Measurements from ENCODE around the gene KLHL3. TPM values are rescaled to one million over a fixed set of nuclear protein-coding genes. Genes with fewer than 3 reads are reported as not detected.
A peak's percentile ranks its signal among the peaks of the same experiment; 100 is the strongest.

Gene KLHL3
- total and polyA plus RNA-seq, 5 experiments from 2014 or later, result 2.7 to 37.2 (median 8.1) TPM

DNA sequence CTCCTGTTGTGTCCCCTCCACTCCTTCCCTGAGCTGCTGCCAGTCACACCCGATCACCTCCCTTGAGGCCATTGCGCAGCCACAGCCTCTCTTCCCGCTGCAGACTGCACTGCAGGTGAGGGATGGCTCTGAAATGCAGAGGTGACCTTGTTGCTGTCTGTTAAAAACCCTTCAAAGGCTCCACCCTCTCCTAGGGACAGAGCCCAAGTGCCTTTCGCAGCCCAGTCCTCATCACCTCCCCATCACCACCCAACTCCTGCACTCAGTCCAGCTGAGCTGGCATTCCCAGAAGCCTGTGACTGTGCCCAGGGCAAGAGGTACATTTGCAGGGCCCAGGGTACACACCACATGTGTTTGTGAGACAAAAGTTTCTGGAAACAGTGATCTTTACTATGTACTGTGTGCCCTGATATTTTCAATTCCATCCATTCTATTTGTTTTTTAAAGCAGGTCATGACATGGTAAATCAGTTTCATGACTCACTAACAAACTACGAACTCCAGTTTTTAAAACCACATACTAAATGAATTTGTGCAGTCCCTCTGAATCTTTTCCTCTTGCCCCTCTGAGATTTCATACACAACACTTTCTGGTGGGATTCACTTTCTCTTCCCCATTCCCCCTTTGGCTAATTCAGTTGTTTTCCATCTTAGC, 163.7 kb downstream of the KLHL3 start:
- Mint-ChIP-seq H3K4me1 (no peaks in the 10 kb centered on the region), H3K9me3 (no peaks in the 10 kb centered on the region), H3K36me3 (no peaks in the 10 kb centered on the region), H3K27ac (no peak overlapping the region), H3K4me3 (no peak overlapping the region), H3K27me3 (peaks cover 15 to 45% (median 33%) of the 10 kb centered on the region in 5 donors)
- ATAC-seq (no peak), DNase-seq (no peak)
- POLR2A ChIA-PET, result no interaction called here

DNA sequence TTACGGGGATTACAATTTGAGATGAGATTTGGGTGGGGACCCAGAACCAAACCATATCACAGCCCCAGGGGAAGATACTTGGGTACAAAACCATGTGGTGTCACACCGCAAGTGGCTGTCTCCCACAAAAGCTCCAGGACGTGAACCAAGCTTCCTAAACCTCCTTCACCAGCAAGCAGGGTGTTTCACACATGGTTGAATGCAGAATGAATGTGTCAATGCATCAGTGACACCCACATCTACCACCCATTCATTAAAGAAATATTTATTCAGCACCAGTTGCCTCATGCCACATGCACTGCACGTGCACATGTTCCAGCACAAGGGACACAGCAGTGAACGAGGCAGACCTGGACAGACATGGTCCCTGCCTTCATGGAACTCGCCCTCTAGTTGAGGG, 165.8 kb downstream of the KLHL3 start:
- Mint-ChIP-seq H3K27ac (no peak overlapping the region), H3K4me3 (no peak overlapping the region), H3K36me3 (no peaks in the 10 kb centered on the region), H3K4me1 (peaks cover 0 to 2% (median 0%) of the 10 kb centered on the region in 4 donors), H3K27me3 (peaks cover 23 to 62% (median 42%) of the 10 kb centered on the region in 5 donors), H3K9me3 (no peaks in the 10 kb centered on the region)
- DNase-seq, result no peak
- POLR2A ChIA-PET, result no interaction called here
- ATAC-seq, result no peak

Small RNAs within 50 kb of the gene (microRNA-seq; reads per million reads assigned to microRNA genes)
- 433 reads per million, percentile 79 among the genes with 10 or more reads in this experiment for gene MIR874 (ENCODE audit: borderline microRNAs expressed)

Other genes with a start within 250 kb of the KLHL3 start
- gene SPOCK1, start 236.8 kb downstream of the KLHL3 start, total RNA-seq, result not detected
- not detected for gene SPOCK1, start 236.8 kb downstream of the KLHL3 start, polyA plus RNA-seq
- 10 to 100 TPM; 34.0 to 34.6 TPM for gene HNRNPA0, start 18.3 kb upstream of the KLHL3 start, total RNA-seq
- gene HNRNPA0, start 18.3 kb upstream of the KLHL3 start, polyA plus RNA-seq, result 10 to 100 TPM; 16.1 to 17.9 (median 16.5) TPM
- not detected for gene MYOT, start 131.8 kb upstream of the KLHL3 start, total RNA-seq
- under 1 TPM in 1 of 3 donors, not detected in 2; 0.17 TPM for gene MYOT, start 131.8 kb upstream of the KLHL3 start, polyA plus RNA-seq
- gene PKD2L2, start 153.4 kb upstream of the KLHL3 start, total RNA-seq, result not detected
- under 1 TPM; 0.32 to 0.34 (median 0.34) TPM for gene PKD2L2, start 153.4 kb upstream of the KLHL3 start, polyA plus RNA-seq

All from naive thymus-derived CD8-positive, alpha-beta T cell (primary cell).